Mucosa of gallbladder (tissue), 1 donor: Measurements from ENCODE around the gene CCDC184. TPM values are rescaled to one million over a fixed set of nuclear protein-coding genes. Genes with fewer than 3 reads are reported as not detected.
"Not testable (repeated sequence)": the region's sequence is repeated elsewhere in the genome, so short reads cannot be mapped to it uniquely, and the experiment has no call there.

Source experiments
- DNase-seq: peaks from one replicate; pipeline ENCODE4 v3.0.0-alpha.2; 2020; ENCODE audit warnings: low spot score
- total RNA-seq: library from RNA; stranded (reverse); gene quantifications from one replicate; pipeline ENCODE4 v1.2.1, GENCODE V29; 2021
- donor health status: DM: no; HTN: no; CAD: no.

The CCDC184 gene
- total RNA-seq, 1 donor from 2014 or later = 5.2 TPM

DNA sequence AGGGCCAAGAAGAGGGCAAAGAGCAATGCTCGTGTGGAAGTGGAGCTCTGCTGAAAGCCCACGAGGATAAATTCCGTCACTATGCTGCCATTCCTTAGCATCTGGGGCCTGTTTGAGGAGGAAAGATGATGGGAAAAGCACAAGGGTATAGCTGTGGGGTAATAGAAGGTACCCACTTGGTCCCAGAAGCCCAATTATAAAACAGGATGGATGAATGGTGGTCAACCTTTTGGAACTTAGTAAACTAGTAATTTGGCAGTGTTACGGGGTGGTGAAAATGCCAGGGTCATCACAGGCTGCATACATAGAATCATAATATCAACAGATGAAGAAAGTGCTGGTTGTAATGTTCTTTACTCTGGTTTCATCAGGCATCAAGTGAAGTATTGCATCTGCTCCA is 19.7 kb downstream of the CCDC184 start, which contains the start of gene OR10AD1:
TSS of gene OR10AD1 (minus strand) at position 101 of the 400 bp plus-strand sequence. CDS start at position 101, 0 bp downstream.
- DNase-seq = no peak

DNA sequence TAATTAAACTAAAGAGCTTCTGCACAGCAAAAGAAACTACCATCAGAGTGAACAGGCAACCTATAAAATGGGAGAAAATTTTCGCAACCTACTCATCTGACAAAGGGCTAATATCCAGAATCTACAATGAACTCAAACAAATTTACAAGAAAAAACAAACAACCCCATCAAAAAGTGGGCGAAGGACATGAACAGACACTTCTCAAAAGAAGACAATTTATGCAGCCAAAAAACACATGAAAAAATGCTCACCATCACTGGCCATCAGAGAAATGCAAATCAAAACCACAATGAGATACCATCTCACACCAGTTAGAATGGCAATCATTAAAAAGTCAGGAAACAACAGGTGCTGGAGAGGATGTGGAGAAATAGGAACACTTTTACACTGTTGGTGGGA is 26.1 kb downstream of the CCDC184 start:
- DNase-seq = not testable (repeated sequence)

DNA sequence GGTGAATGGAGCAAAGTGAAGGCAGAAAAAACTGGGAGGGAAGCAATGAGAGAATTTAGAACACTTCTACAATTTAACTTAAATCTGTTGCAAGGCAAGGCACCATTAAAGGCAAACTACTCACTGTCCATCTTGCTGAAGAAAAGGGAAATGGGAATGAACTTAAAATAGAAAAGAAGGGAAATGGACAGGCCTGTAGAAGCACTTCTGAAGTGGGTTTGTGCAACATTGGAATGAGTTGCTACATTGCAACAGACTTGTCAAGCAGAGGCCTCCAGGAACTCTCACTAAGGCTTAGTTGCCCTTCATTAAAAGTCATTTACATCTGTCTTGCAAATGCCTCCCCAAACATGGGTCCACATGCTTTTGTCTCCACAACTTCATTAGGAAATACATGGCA is 33.3 kb downstream of the CCDC184 start:
- DNase-seq = no peak

DNA sequence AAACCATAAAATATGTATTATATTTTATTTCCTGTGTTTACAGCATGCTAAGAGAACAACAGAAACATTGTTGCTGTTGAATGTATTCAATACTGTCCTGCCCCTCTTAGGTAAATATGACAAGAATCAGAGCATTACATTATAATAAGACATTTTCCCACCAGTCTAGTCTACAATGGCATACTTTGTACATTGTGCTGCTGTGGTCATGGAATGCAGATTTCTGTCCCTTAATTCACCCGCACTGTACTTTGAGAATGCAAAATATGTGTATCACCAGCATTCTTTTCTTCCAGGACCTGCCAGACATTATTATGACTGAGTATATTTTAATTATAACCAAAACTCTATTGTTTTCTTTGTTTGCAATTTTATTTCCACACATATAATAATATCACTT is 36.2 kb downstream of the CCDC184 start:
- no peak for DNase-seq

DNA sequence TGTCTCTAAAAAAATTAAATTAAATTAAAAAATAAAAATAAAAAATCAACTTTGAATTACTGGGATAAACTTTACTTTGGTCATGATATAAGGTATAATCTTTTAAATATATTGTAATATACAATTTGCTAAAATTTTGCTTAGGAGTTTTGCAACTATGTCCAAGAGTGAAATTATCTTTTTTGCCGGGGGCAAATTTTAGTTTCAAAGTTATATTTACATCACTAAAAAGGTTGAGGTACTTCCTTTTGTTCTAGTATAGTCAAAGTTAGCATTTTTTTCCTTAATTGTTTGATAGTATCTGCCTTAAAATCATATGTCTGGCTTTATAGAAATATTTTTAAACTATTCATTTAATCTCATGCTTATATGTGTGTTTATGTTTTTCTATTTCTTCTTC is 37.3 kb downstream of the CCDC184 start:
- DNase-seq = no peak

DNA sequence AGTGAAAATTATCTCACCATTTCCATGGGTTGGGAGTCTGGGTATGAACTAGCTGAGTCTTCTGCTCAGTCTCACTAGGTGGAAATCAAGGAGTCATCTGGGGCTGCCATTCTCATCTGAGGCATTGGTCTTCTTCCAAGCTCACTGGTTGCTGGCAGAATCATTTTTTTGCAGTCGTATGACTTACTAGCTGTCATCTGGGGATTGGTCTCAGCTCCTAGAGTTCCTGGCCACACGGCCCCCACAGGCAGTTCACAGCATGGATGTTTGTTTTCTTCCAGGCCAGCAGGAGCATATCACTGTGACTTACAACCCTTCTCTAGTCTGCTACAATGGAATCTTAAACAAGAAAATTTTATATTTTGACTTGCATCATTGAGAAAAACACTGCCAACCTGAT is 38.2 kb downstream of the CCDC184 start:
- DNase-seq = no peak

DNA sequence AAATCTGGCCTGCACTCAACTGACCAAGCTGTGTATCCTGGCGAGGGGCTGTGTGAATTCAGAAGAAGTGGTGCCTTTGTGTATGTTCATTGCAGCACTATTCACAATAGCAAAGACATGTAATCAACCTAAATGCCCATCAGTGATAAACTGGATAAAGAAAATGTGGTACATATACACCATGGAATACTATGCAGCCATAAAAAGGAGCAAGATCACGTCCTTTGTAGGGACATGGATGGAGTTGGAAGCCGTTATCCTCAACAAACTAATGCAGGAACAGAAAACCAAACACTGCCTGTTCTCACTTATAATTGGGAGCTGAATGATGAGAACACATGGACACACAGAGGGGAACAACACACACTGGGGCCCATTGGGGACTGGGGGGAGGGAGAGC is 41.1 kb downstream of the CCDC184 start:
- not testable (repeated sequence) for DNase-seq

DNA sequence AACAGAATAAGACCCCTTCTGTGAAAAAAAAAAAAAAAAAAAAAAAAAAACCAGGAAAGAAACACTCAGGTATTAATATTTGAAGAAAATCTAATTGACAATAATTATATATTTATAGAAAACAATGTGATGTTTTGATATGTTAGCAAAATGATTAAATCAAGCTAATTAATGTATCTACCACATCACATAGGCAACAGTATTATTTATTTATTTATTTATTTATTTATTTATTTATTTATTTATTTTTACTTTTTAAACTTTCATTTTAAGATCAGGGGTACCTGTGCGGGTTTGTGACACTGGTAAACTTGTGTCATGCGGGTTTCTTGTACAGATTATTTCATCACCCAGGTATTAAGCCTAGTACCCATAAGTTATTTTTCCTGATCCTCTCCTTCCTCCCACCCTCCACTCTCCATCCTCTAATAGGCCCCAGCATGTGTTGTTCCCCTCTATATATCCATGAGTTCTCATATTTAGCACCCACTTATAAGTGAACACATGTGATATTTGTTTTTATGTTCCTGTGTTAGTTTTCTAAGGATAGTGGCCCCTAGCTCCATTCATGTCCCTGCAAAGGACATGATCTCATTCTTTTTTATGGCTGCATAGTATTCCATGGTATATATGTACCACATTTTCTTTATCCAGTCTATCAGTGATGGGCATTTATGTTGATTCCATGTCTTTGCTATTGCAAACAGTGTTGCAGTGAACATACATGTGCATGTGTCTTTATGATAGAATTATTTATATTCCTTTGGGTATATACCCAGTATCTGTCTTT is 47.9 kb downstream of the CCDC184 start:
- not testable (repeated sequence) for DNase-seq

Other genes with a start within 250 kb of the CCDC184 start
- gene TMEM106C, start 220.0 kb upstream of the CCDC184 start, total RNA-seq = 101 TPM
- gene COL2A1, start 179.2 kb upstream of the CCDC184 start, total RNA-seq = 0.09 TPM
- 11.8 TPM for gene SENP1, start 77.6 kb upstream of the CCDC184 start, total RNA-seq
- gene PFKM, start 64.3 kb upstream of the CCDC184 start, total RNA-seq = 103 TPM
- gene ASB8, start 26.1 kb upstream of the CCDC184 start, total RNA-seq = 39.5 TPM
- not detected for gene OR10AD1, start 19.6 kb downstream of the CCDC184 start, total RNA-seq
- 29.9 TPM for gene ZNF641, start 167.3 kb downstream of the CCDC184 start, total RNA-seq